Activated CD4-positive, alpha-beta T cell treated with anti-CD3 and anti-CD28 coated beads, Interleukin-2, amount 10 ng/mL, durations not matched to agents 24 days and 14 days (primary cell): ENCODE results near the gene MAGI1. TPM values are rescaled to one million over a fixed set of nuclear protein-coding genes. Genes with fewer than 3 reads are reported as not detected.
"Not testable (repeated sequence)": the region's sequence is repeated elsewhere in the genome, so short reads cannot be mapped to it uniquely, and the experiment has no call there.

Experiments
- DNase-seq: peaks from one replicate; pipeline ENCODE4 v3.0.0; 2022
- H3K27ac Mint-ChIP-seq: one replicate; pipeline ENCODE4 v1.8.0; 2022; ENCODE audit warnings: mild to moderate bottlenecking, mixed read lengths
- H3K27me3 Mint-ChIP-seq: one replicate; pipeline ENCODE4 v1.8.0; 2022; ENCODE audit warnings: mixed read lengths
- H3K36me3 Mint-ChIP-seq: one replicate; pipeline ENCODE4 v1.8.0; 2022; ENCODE audit warnings: low read depth, mild to moderate bottlenecking, mixed read lengths
- H3K4me1 Mint-ChIP-seq: one replicate; pipeline ENCODE4 v1.8.0; 2021; ENCODE audit warnings: mixed read lengths
- H3K4me3 Mint-ChIP-seq: one replicate; pipeline ENCODE4 v1.8.0; 2022; ENCODE audit warnings: mild to moderate bottlenecking, moderate library complexity, mixed read lengths
- H3K9me3 Mint-ChIP-seq: one replicate; pipeline ENCODE4 v1.8.0; 2021; ENCODE audit warnings: mixed read lengths
- intact Hi-C: fragments of 100-400 bp; cut with micrococcal nuclease; formaldehyde crosslinking; loops from one replicate; pipeline ENCODE4 v1.15.1; 2023
- total RNA-seq: library from RNA; stranded (reverse); gene quantifications from 2 replicates; pipeline ENCODE4 v1.2.3, GENCODE V29; 2022

MAGI1 gene
- total RNA-seq, 1 donor from 2014 or later: 2.0 TPM

DNA sequence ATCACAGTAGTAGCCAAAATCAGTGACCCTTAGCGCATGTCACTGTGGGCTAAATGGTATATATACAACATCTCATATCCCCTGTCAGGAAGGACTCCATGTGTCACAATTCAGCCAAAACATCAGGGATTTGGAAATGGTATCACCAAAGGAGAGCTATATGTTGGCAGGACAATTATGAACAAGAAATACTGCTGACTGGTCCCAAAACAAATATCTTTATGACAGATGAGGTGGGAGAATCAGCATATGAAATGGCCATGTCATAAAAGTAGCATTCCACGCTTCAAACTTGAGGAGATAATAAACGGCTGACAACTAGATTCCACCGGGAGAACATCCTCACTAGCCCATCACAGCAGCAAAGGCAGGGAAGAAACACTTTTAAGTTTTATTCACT lies 158.4 kb downstream of the MAGI1 start:
- Mint-ChIP-seq H3K4me1 (no peaks in the 10 kb centered on the region), H3K27ac (no peak overlapping the region), H3K36me3 (no peaks in the 10 kb centered on the region), H3K27me3 (no peaks in the 10 kb centered on the region), H3K4me3 (no peak overlapping the region), H3K9me3 (no peaks in the 10 kb centered on the region)
- no peak for DNase-seq
- intact Hi-C loops: no loop called here

- H3K27me3 Mint-ChIP-seq: no peaks in the 10 kb centered on the region
- no peaks in the 10 kb centered on the region for H3K36me3 Mint-ChIP-seq
- H3K27ac Mint-ChIP-seq: no peak overlapping the region
- no peaks in the 10 kb centered on the region for H3K9me3 Mint-ChIP-seq
- H3K4me3 Mint-ChIP-seq: no peak overlapping the region
- DNase-seq: no peak
- no peaks in the 10 kb centered on the region for H3K4me1 Mint-ChIP-seq
- intact Hi-C loops: no loop called here
Measured at GRCh38 chr3:65879372-65879771, 159.3 kb downstream of the MAGI1 start.

GRCh38 chr3:65878831-65879230 lies 159.9 kb downstream of the MAGI1 start:
- H3K36me3 Mint-ChIP-seq: no peaks in the 10 kb centered on the region
- no peak for DNase-seq
- no peak overlapping the region for H3K27ac Mint-ChIP-seq
- intact Hi-C loops: no loop called here
- no peaks in the 10 kb centered on the region for H3K9me3 Mint-ChIP-seq
- H3K27me3 Mint-ChIP-seq: no peaks in the 10 kb centered on the region
- H3K4me3 Mint-ChIP-seq: no peak overlapping the region
- H3K4me1 Mint-ChIP-seq: no peaks in the 10 kb centered on the region

GRCh38 chr3:65877160-65877559 lies 161.6 kb downstream of the MAGI1 start:
- DNase-seq: no peak
- Mint-ChIP-seq H3K9me3 (no peaks in the 10 kb centered on the region), H3K4me1 (no peaks in the 10 kb centered on the region), H3K27ac (no peak overlapping the region), H3K27me3 (no peaks in the 10 kb centered on the region), H3K36me3 (no peaks in the 10 kb centered on the region), H3K4me3 (no peak overlapping the region)
- intact Hi-C loops: no loop called here

GRCh38 chr3:65876028-65876420 lies 162.7 kb downstream of the MAGI1 start:
- intact Hi-C loops: no loop called here
- Mint-ChIP-seq H3K27ac (no peak overlapping the region), H3K4me3 (no peak overlapping the region), H3K4me1 (no peaks in the 10 kb centered on the region), H3K36me3 (no peaks in the 10 kb centered on the region), H3K9me3 (no peaks in the 10 kb centered on the region), H3K27me3 (no peaks in the 10 kb centered on the region)
- DNase-seq: no peak

DNA sequence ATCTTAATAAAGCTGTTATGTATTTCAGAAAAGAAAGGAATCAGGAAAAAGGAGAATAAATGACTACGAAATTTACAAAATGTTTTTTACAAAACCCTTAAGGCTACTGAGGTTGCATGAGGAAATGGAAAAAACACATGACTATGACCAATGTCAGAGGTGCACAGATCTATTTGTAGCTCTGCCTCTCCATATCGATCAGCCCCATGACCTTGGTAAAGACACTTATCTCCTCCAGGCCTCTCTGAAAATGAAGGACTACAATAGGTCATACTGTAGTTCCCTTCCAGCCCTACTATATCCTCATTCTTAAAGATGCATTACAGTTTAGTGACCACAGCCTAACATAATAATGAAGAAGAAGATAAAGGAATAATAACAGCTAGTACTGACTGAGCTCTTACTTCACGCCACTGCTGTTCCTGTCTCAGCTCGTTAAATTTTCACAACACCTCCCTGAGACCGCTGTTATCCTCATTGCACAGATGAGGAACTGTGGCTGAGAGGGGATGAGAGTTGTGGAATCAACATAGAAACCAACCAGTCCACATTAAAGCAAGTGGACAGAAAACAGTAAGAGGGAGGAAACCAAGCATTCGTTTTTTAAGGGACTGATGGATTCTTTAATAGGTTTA lies 163.2 kb downstream of the MAGI1 start:
- Mint-ChIP-seq H3K4me1 (no peaks in the 10 kb centered on the region), H3K27ac (no peak overlapping the region), H3K27me3 (no peaks in the 10 kb centered on the region), H3K9me3 (no peaks in the 10 kb centered on the region), H3K4me3 (no peak overlapping the region), H3K36me3 (no peaks in the 10 kb centered on the region)
- no peak for DNase-seq
- intact Hi-C loops: no loop called here

DNA sequence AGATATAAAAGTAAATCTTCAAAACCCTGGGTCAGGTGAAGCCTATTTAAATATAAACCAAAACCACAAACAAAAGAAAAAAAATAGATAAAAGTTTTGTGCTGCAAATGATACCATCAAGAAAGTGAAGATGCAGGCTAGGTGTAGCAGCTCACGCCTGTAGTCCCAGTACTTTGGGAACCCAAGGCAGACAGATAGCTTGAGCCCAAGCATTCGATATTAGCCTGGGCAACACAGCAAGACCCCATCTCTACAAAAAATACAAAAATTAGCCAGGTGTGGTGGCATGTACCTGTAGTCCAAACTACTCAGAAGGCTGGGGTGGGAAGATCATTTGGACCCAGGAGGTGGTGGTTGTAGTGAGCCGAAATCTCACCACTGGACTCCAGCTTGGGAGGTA lies 164.8 kb downstream of the MAGI1 start:
- Mint-ChIP-seq H3K4me3 (no peak overlapping the region), H3K4me1 (no peaks in the 10 kb centered on the region)
- intact Hi-C loops: no loop called here

DNA sequence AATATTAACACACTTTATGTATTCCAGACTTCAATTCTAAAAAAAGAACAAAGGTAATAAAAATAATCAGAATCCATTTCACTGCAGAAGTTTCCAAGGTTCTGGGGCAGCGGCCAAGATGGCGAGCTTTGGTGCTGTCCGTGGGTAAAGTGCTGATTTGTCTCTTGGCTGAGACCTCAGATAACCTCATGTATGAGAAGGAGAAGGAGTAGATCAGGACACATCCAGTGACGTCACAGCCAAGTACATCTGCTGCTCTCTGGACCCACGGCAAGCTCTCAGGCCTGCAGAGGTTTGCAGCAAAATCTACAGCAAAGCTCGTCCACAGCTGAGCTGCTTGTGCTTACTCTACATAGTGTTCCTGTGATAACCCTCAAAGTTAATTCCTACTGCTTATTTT lies 165.7 kb downstream of the MAGI1 start:
- Mint-ChIP-seq H3K36me3 (no peaks in the 10 kb centered on the region), H3K27me3 (no peaks in the 10 kb centered on the region), H3K4me3 (no peak overlapping the region), H3K27ac (no peak overlapping the region), H3K9me3 (no peaks in the 10 kb centered on the region), H3K4me1 (no peaks in the 10 kb centered on the region)
- no peak for DNase-seq
- intact Hi-C loops: no loop called here

More for the DNA sequence above, 164.8 kb downstream of the MAGI1 start:
- no peak for DNase-seq
- Mint-ChIP-seq H3K27me3 (no peaks in the 10 kb centered on the region), H3K9me3 (no peaks in the 10 kb centered on the region), H3K27ac (no peak overlapping the region), H3K36me3 (no peaks in the 10 kb centered on the region)

DNA sequence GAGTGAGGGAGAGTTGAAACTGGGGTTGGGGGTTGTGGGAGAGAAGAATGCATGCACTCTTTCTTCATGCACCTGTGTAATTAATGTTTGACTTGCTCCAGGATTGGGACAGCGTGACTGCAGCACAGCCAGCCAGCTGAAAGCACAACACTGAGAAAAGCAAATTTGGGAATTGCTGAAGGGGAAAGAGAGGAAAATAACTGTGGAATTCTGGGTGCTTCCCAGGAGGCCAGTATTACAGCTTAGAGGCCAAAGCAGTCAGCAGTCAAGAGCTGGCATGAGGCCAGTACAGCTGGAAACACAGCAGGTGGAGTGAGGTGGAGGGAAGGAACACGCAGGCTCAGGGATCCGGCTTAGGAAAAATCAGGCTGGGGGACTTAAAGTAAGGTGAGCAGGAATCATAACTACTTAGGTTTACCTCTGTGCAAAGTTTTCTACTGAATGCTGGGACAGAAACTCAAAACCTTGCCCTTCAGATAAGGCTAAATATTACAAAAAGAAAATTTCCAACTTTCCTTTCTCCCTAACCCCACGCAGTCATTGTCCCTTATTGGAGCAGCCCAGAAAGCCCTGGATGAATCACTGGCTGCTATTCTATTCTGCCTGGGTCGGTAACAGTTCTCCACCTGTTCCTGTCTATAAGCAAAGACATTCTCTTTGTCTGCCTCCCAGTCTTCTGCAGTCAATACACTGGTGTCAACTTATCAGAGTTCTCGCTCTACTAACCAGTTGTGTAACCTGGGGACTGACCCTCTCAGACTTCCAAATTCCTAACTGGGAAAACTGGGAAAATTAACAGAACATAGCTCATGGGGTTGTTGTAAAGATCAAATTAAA lies 167.2 kb downstream of the MAGI1 start:
- H3K27ac Mint-ChIP-seq: no peak overlapping the region

DNA sequence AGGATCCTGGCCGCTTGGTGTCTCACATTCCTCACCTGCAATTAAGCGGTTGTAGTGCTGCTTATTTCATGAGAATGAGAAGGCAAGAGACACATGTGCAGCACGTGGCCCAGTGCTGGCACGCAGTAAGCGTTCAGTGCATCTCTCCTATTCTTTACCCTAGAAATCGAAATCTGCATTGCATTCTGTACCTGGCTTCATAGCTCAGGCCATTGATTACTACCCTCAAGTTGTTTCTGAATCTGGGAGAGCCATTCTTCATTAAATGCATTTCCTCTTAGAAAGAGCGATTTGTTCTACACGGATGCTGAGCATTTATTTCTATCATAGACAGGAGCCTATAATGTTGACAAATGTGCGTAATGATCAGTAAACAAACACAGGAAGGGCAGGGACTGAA lies 168.9 kb downstream of the MAGI1 start:
- Mint-ChIP-seq H3K36me3 (no peaks in the 10 kb centered on the region), H3K27me3 (no peaks in the 10 kb centered on the region), H3K9me3 (no peaks in the 10 kb centered on the region), H3K4me3 (no peak overlapping the region), H3K4me1 (no peaks in the 10 kb centered on the region), H3K27ac (no peak overlapping the region)
- DNase-seq: no peak
- intact Hi-C loops: no loop called here

More for the DNA sequence above, 167.2 kb downstream of the MAGI1 start:
- Mint-ChIP-seq H3K4me3 (no peak overlapping the region), H3K9me3 (no peaks in the 10 kb centered on the region), H3K36me3 (no peaks in the 10 kb centered on the region), H3K27me3 (no peaks in the 10 kb centered on the region), H3K4me1 (no peaks in the 10 kb centered on the region)
- intact Hi-C loops: no loop called here
- no peak for DNase-seq

GRCh38 chr3:65867463-65868210 lies 171.1 kb downstream of the MAGI1 start:
- H3K36me3 Mint-ChIP-seq: no peaks in the 10 kb centered on the region
- no peak overlapping the region for H3K27ac Mint-ChIP-seq
- intact Hi-C loops: no loop called here
- H3K27me3 Mint-ChIP-seq: no peaks in the 10 kb centered on the region
- H3K4me3 Mint-ChIP-seq: no peak overlapping the region
- H3K9me3 Mint-ChIP-seq: no peaks in the 10 kb centered on the region
- DNase-seq: no peak
- no peaks in the 10 kb centered on the region for H3K4me1 Mint-ChIP-seq

- DNase-seq: no peak
- Mint-ChIP-seq H3K27me3 (no peaks in the 10 kb centered on the region), H3K4me3 (no peak overlapping the region), H3K4me1 (no peaks in the 10 kb centered on the region), H3K27ac (no peak overlapping the region), H3K9me3 (no peaks in the 10 kb centered on the region), H3K36me3 (no peaks in the 10 kb centered on the region)
- intact Hi-C loops: no loop called here
Measured at GRCh38 chr3:65864357-65864904, 174.3 kb downstream of the MAGI1 start.

- no peak overlapping the region for H3K27ac Mint-ChIP-seq
- intact Hi-C loops: no loop called here
- no peak for DNase-seq
- no peaks in the 10 kb centered on the region for H3K27me3 Mint-ChIP-seq
- no peaks in the 10 kb centered on the region for H3K9me3 Mint-ChIP-seq
- H3K4me3 Mint-ChIP-seq: no peak overlapping the region
- H3K4me1 Mint-ChIP-seq: no peaks in the 10 kb centered on the region
- H3K36me3 Mint-ChIP-seq: no peaks in the 10 kb centered on the region
Measured at GRCh38 chr3:65861718-65862117, 177.0 kb downstream of the MAGI1 start.

GRCh38 chr3:65859612-65860011 lies 179.1 kb downstream of the MAGI1 start:
- H3K4me3 Mint-ChIP-seq, H3K36me3 Mint-ChIP-seq, H3K9me3 Mint-ChIP-seq, H3K27me3 Mint-ChIP-seq, H3K27ac Mint-ChIP-seq, DNase-seq, H3K4me1 Mint-ChIP-seq, intact Hi-C loops: not testable (repeated sequence)
